SK-N-SH (cell line): Measurements from ENCODE around the gene PRX. TPM values are rescaled to one million over a fixed set of nuclear protein-coding genes. Genes with fewer than 3 reads are reported as not detected.

ENCODE experiments used
- CTCF ChIA-PET: fragments of 300-600, 350-600 bp; formaldehyde crosslinking; extraction: SDS; loops from one replicate; lab custom pipeline; 2021; lab: Yijun Ruan, JAX
- POLR2A ChIA-PET: fragments of 350-600 bp; sonication (Branson Sonifier 250); formaldehyde crosslinking; extraction: SDS; loops from one replicate; lab custom pipeline; 2020; ENCODE audit warnings: antibody characterized with exemption, inconsistent platforms; lab: Yijun Ruan, JAX
- DNase-seq: peaks from one replicate; pipeline ENCODE4 v3.0.0; 2012
- H2AFZ ChIP-seq: fragments of 200-600 bp; sonication (generic); 2 replicates; pipeline ENCODE4 v1.8.1; 2016; ENCODE audit warnings: antibody characterized with exemption, mild to moderate bottlenecking, low read depth
- H3F3A ChIP-seq: fragments of 200-600 bp; sonication (generic); replicated peaks from 2 replicates; pipeline ENCODE3; 2016; ENCODE audit warnings: antibody characterized with exemption, mild to moderate bottlenecking; ENCODE audit not compliant: insufficient read depth
- H3K27ac ChIP-seq, 2 experiments: fragments of 200-500 bp in 1 of 2; fragments of 200-600 bp in 1 of 2; sonication (Bioruptor generic) in 1 of 2; sonication (generic), shearing (Covaris generic) in 1 of 2; 2 replicates each; pipeline versions ENCODE4 v1.5.1 to v1.6.1; 2014 to 2016; ENCODE audit warnings: low read depth in 2 of 2, inconsistent platforms in 1 of 2, low read length in 1 of 2, mild to moderate bottlenecking in 1 of 2, mixed read lengths in 1 of 2
- H3K27me3 ChIP-seq: fragments of 200-600 bp; sonication (generic), shearing (Covaris generic); 2 replicates; pipeline ENCODE4 v1.6.1; 2016; ENCODE audit warnings: mixed run types; ENCODE audit not compliant: insufficient read depth
- H3K36me3 ChIP-seq, 2 experiments: fragments of 200-500 bp in 1 of 2; fragments of 200-600 bp in 1 of 2; sonication (Bioruptor generic) in 1 of 2; sonication (generic) in 1 of 2; replicated peaks in 1 of 2; 2 replicates each; pipeline versions ENCODE3 to v1.5.1; 2014 to 2016; ENCODE audit warnings: low read length in 1 of 2, mild to moderate bottlenecking in 1 of 2; ENCODE audit not compliant: insufficient read depth in 2 of 2, control insufficient read depth in 1 of 2
- H3K4me1 ChIP-seq, 2 experiments: fragments of 200-500 bp in 1 of 2; fragments of 200-600 bp in 1 of 2; sonication (Bioruptor generic) in 1 of 2; sonication (generic), shearing (Covaris generic) in 1 of 2; 2 replicates each; pipeline versions ENCODE4 v1.5.1 to v1.6.1; 2014 to 2016; ENCODE audit warnings: low read depth in 1 of 2, low read length in 1 of 2, mixed run types in 1 of 2; ENCODE audit not compliant: insufficient read depth in 2 of 2, control insufficient read depth in 1 of 2
- H3K4me2 ChIP-seq: fragments of 200-600 bp; sonication (generic), shearing (Covaris generic); 2 replicates; pipeline ENCODE4 v1.6.1; 2017; ENCODE audit warnings: mixed run types
- H3K4me3 ChIP-seq, 2 experiments: fragments of 200-500 bp in 1 of 2; fragments of 200-600 bp in 1 of 2; sonication (Bioruptor generic) in 1 of 2; sonication (generic), shearing (Covaris generic) in 1 of 2; 2 replicates each; pipeline versions ENCODE4 v1.5.1 to v1.8.1; 2014 to 2016; ENCODE audit warnings: low read depth in 2 of 2, inconsistent platforms in 1 of 2, low read length in 1 of 2, mild to moderate bottlenecking in 1 of 2, mixed read lengths in 1 of 2, moderate library complexity in 1 of 2
- H3K79me2 ChIP-seq: fragments of 200-600 bp; sonication (generic); 2 replicates; pipeline ENCODE4 v1.8.1; 2017; ENCODE audit warnings: mild to moderate bottlenecking; ENCODE audit not compliant: insufficient read depth
- H3K9ac ChIP-seq: fragments of 200-600 bp; sonication (generic); 2 replicates; pipeline ENCODE4 v1.6.1; 2017; ENCODE audit warnings: mixed run types
- H3K9me2 ChIP-seq: fragments of 200-600 bp; sonication (generic); 2 replicates; pipeline ENCODE4 v1.6.1; 2017; ENCODE audit warnings: mixed run types
- H3K9me3 ChIP-seq: fragments of 200-600 bp; sonication (generic); 2 replicates; pipeline ENCODE4 v1.6.1; 2017; ENCODE audit warnings: mixed run types, mild to moderate bottlenecking, moderate library complexity
- H4K20me1 ChIP-seq: fragments of 200-600 bp; sonication (generic); 2 replicates; pipeline ENCODE4 v1.6.1; 2017; ENCODE audit warnings: mild to moderate bottlenecking, mixed run types; ENCODE audit not compliant: insufficient read depth
- CHD2 ChIP-seq: fragments of 150-350 bp; IDR thresholded peaks from 2 replicates; pipeline ENCODE4 v1.6.1; 2018; ENCODE audit warnings: low read length; ENCODE audit not compliant: partially characterized antibody
- ELF1 ChIP-seq: IDR thresholded peaks from 2 replicates; pipeline ENCODE4 v1.4.0; 2012
- FOXM1 ChIP-seq: IDR thresholded peaks from 2 replicates; pipeline ENCODE4 v1.4.0; 2012; ENCODE audit warnings: low read depth, mild to moderate bottlenecking
- GATA2 ChIP-seq: sonication (generic); formaldehyde crosslinking; IDR thresholded peaks from 2 replicates; pipeline ENCODE4 v1.5.0; 2020; ENCODE audit warnings: mild to moderate bottlenecking, missing genetic modification reagents
- JUND ChIP-seq: IDR thresholded peaks from 2 replicates; pipeline ENCODE4 v1.4.0; 2012
- MXI1 ChIP-seq: IDR thresholded peaks from 2 replicates; pipeline ENCODE4 v1.6.1; 2012; ENCODE audit warnings: mild to moderate bottlenecking, low read depth, low read length, improper control_type of control experiment
- RAD21 ChIP-seq: IDR thresholded peaks from 2 replicates; pipeline ENCODE4 v1.6.1; 2012; ENCODE audit warnings: mild to moderate bottlenecking, low read length
- RCOR1 ChIP-seq: fragments of 150-350 bp; IDR thresholded peaks from 2 replicates; pipeline ENCODE4 v1.6.1; 2017; ENCODE audit warnings: antibody characterized with exemption, low read length
- RFX5 ChIP-seq: IDR thresholded peaks from 2 replicates; pipeline ENCODE4 v1.6.1; 2012; ENCODE audit warnings: mild to moderate bottlenecking, improper control_type of control experiment, low read length
- SMC3 ChIP-seq: IDR thresholded peaks from 2 replicates; pipeline ENCODE4 v1.6.1; 2012; ENCODE audit warnings: low read depth, low read length, improper control_type of control experiment
- YY1 ChIP-seq: IDR thresholded peaks from 2 replicates; pipeline ENCODE4 v1.4.0; 2012; ENCODE audit warnings: low read depth, mild to moderate bottlenecking
- WGBS: methylation state at CpG from one replicate; pipeline ENCODE4 v1.1.6; 2017; ENCODE audit warnings: low lambda C conversion rate; 5-methylcytosine and 5-hydroxymethylcytosine counted together
- polyA plus RNA-seq, 3 experiments: library from polyadenylated mRNA; depleted of rRNA; stranded (reverse); fragments of >200 nt; gene quantifications; 2 replicates each; pipeline ENCODE4 v1.2.3, GENCODE V29; 2012
- small RNA-seq, 7 experiments: library from RNA; depleted of rRNA; stranded (forward); fragments of <200 nt; gene quantifications; one replicate each; pipeline ENCODE3, GENCODE V24; 2012
- TF ChIP-seq, protein P1 (sequence below): IDR thresholded peaks from 2 replicates; pipeline ENCODE4 v1.6.1; 2012; ENCODE audit warnings: mild to moderate bottlenecking, low read depth, low read length, moderate library complexity
- TF ChIP-seq, protein P2 (sequence below): IDR thresholded peaks from 2 replicates; pipeline ENCODE4 v1.4.0; 2012; ENCODE audit warnings: low read depth
- TF ChIP-seq, protein P3 (sequence below): IDR thresholded peaks from 2 replicates; pipeline ENCODE4 v1.4.0; 2012; ENCODE audit warnings: low read depth, borderline replicate concordance
- TF ChIP-seq, protein P4 (sequence below): fragments of 150-350 bp; IDR thresholded peaks from 2 replicates; pipeline ENCODE4 v1.6.1; 2017; ENCODE audit warnings: antibody characterized with exemption, low read length, low read depth, borderline replicate concordance

The PRX gene
- polyA plus RNA-seq, 1 of the 3 experiments (the other 2 are of a cell fraction): 2.2 TPM

DNA sequence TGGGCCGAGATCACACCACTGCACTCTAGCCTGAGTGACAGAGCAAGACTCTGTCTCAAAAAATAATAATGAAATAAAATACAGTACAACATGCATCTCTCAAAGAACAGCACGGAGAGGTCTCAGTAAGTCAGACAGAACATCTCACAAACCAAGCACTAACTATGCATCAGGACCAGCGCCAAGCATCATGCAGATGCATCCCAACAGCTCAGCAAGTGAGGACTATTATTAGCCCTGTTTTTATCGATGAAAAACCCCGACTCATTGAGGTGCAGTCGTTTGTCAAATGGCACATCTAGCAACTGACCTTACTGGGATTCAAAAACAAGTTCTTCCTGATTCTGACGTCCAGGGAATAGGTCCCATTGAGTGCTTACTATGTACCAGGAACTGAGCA, 68.8 kb downstream of the PRX start:
- Histone ChIP-seq H3K9me3 (no peaks in the 10 kb centered on the region), H3K36me3 (peaks cover 0 to 4% of the 10 kb centered on the region in 2 experiments), H3K27me3 (no peaks in the 10 kb centered on the region), H3K79me2 (peaks cover 63% of the 10 kb centered on the region), H3K4me2 (no peak overlapping the region), H4K20me1 (no peaks in the 10 kb centered on the region), H3K9ac (no peak overlapping the region), H3K4me1 (peaks cover 0 to 9% of the 10 kb centered on the region in 2 experiments; a peak in 1 of 4 replicates), H3K4me3 (no peak overlapping the region), H3K9me2 (no peaks in the 10 kb centered on the region)
- 86% methylated on average over 7 of the region's 7 CpGs for WGBS
- TF ChIP-seq, protein P1, sequence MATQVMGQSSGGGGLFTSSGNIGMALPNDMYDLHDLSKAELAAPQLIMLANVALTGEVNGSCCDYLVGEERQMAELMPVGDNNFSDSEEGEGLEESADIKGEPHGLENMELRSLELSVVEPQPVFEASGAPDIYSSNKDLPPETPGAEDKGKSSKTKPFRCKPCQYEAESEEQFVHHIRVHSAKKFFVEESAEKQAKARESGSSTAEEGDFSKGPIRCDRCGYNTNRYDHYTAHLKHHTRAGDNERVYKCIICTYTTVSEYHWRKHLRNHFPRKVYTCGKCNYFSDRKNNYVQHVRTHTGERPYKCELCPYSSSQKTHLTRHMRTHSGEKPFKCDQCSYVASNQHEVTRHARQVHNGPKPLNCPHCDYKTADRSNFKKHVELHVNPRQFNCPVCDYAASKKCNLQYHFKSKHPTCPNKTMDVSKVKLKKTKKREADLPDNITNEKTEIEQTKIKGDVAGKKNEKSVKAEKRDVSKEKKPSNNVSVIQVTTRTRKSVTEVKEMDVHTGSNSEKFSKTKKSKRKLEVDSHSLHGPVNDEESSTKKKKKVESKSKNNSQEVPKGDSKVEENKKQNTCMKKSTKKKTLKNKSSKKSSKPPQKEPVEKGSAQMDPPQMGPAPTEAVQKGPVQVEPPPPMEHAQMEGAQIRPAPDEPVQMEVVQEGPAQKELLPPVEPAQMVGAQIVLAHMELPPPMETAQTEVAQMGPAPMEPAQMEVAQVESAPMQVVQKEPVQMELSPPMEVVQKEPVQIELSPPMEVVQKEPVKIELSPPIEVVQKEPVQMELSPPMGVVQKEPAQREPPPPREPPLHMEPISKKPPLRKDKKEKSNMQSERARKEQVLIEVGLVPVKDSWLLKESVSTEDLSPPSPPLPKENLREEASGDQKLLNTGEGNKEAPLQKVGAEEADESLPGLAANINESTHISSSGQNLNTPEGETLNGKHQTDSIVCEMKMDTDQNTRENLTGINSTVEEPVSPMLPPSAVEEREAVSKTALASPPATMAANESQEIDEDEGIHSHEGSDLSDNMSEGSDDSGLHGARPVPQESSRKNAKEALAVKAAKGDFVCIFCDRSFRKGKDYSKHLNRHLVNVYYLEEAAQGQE: no peak
- TF ChIP-seq RAD21: no peak
- no peak for TF ChIP-seq CHD2
- no peak for TF ChIP-seq JUND
- no peak for TF ChIP-seq YY1
- TF ChIP-seq SMC3: no peak
- TF ChIP-seq, protein P2, sequence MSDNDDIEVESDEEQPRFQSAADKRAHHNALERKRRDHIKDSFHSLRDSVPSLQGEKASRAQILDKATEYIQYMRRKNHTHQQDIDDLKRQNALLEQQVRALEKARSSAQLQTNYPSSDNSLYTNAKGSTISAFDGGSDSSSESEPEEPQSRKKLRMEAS: no peak
- TF ChIP-seq RFX5: no peak
- no peak for TF ChIP-seq RCOR1
- TF ChIP-seq, protein P3, sequence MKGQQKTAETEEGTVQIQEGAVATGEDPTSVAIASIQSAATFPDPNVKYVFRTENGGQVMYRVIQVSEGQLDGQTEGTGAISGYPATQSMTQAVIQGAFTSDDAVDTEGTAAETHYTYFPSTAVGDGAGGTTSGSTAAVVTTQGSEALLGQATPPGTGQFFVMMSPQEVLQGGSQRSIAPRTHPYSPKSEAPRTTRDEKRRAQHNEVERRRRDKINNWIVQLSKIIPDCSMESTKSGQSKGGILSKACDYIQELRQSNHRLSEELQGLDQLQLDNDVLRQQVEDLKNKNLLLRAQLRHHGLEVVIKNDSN: no peak
- TF ChIP-seq, protein P4, sequence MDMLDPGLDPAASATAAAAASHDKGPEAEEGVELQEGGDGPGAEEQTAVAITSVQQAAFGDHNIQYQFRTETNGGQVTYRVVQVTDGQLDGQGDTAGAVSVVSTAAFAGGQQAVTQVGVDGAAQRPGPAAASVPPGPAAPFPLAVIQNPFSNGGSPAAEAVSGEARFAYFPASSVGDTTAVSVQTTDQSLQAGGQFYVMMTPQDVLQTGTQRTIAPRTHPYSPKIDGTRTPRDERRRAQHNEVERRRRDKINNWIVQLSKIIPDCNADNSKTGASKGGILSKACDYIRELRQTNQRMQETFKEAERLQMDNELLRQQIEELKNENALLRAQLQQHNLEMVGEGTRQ: no peak
- TF ChIP-seq ELF1: no peak
- no peak for TF ChIP-seq GATA2 (CRISPR knock-in tag)
- no peak for TF ChIP-seq MXI1
- no peak for TF ChIP-seq FOXM1
- TF ChIP-seq, all 33 proteins: peak for 0
- Histone ChIP-seq H3K27ac (no peak overlapping the region), H3F3A (no peaks in the 10 kb centered on the region), H2AFZ (no peak overlapping the region)
- no peak for DNase-seq
- ChIA-PET POLR2A (no interaction called here), CTCF (interaction anchor here (1.0 to 1.8 kb wide), 2 partner anchors 39 to 120 kb away, joined by 3 to 7 read pairs; no protein-coding TSS in a partner anchor)

Small RNA genes within 50 kb of the gene (small RNA-seq; reads per million reads assigned to genes)
- gene MIR6796 (0 reads per million in 7 experiments), gene RF00017 (0 reads per million in 7 experiments)

Other genes starting within 250 kb of the PRX start
- gene MAP3K10, start 222.0 kb downstream of the PRX start, polyA plus RNA-seq (2012; rRNA removed): 10.7 and 11.9 TPM in 2 replicates
- gene TTC9B, start 195.0 kb downstream of the PRX start, polyA plus RNA-seq (2012; rRNA removed): 0.30 and 0.52 TPM in 2 replicates
- gene CCNP, start 186.7 kb downstream of the PRX start, polyA plus RNA-seq (2012; rRNA removed): 0.08 and 0.21 TPM in 2 replicates
- gene AKT2, start 128.0 kb downstream of the PRX start, polyA plus RNA-seq (2012; rRNA removed): 99.8 and 107 TPM in 2 replicates
- 13.9 and 17.2 TPM in 2 replicates for gene C19orf47, start 65.0 kb downstream of the PRX start, polyA plus RNA-seq (2012; rRNA removed)
- gene PLD3, start 64.7 kb downstream of the PRX start, polyA plus RNA-seq (2012; rRNA removed): 449 and 511 TPM in 2 replicates
- gene HIPK4, start 23.2 kb downstream of the PRX start, polyA plus RNA-seq (2012; rRNA removed): 0.13 and 0.23 TPM in 2 replicates
- gene SERTAD1, start 12.6 kb upstream of the PRX start, polyA plus RNA-seq (2012; rRNA removed): 7.1 and 10.4 TPM in 2 replicates
- gene SERTAD3, start 31.0 kb upstream of the PRX start, polyA plus RNA-seq (2012; rRNA removed): 11.3 and 12.9 TPM in 2 replicates
- 69.7 and 85.9 TPM in 2 replicates for gene BLVRB, start 52.4 kb upstream of the PRX start, polyA plus RNA-seq (2012; rRNA removed)
- 2.8 and 3.1 TPM in 2 replicates for gene SPTBN4, start 53.6 kb upstream of the PRX start, polyA plus RNA-seq (2012; rRNA removed)
- gene SHKBP1, start 163.5 kb upstream of the PRX start, polyA plus RNA-seq (2012; rRNA removed): 49.1 and 62.7 TPM in 2 replicates
- gene LTBP4, start 188.0 kb upstream of the PRX start, polyA plus RNA-seq (2012; rRNA removed): 15.9 and 24.8 TPM in 2 replicates